22Rv1 (cell line): ENCODE measurements around the gene TMEM37.

ENCODE experiments used
- H3K27ac ChIP-seq: fragments of 450-650 bp; 2 replicates; pipeline ENCODE4 v1.5.1; 2017
- ZFX ChIP-seq: fragments of 450-650 bp; IDR thresholded peaks from 2 replicates; pipeline ENCODE4 v1.6.1; 2017; ENCODE audit warnings: antibody characterized with exemption, borderline replicate concordance
- TF ChIP-seq, protein P1 (sequence below): fragments of 450-650 bp; IDR thresholded peaks from 2 replicates; pipeline ENCODE4 v1.5.1; 2017; ENCODE audit warnings: mild to moderate bottlenecking

Gene TMEM37

DNA sequence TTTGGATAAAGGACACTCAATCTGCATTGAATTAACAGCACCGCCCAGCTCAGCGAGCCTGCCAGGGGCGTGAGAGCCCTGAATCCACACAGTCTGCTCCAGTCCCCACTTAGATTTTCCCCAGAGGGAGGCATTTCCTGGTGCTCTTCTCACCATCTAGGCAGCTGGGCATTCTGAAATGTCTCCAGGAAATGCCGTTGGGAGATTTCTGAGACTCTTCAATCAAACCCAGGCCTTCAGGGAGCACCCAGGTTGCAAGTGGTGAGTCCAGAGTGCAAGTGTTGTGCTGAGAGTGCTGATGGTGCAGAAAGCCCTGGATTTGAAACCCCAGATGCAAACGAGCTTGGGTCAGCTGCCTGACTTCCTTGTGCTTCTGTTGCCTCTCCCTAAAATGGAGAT is 23.4 kb upstream of the TMEM37 start:
- TF ChIP-seq, protein P1, sequence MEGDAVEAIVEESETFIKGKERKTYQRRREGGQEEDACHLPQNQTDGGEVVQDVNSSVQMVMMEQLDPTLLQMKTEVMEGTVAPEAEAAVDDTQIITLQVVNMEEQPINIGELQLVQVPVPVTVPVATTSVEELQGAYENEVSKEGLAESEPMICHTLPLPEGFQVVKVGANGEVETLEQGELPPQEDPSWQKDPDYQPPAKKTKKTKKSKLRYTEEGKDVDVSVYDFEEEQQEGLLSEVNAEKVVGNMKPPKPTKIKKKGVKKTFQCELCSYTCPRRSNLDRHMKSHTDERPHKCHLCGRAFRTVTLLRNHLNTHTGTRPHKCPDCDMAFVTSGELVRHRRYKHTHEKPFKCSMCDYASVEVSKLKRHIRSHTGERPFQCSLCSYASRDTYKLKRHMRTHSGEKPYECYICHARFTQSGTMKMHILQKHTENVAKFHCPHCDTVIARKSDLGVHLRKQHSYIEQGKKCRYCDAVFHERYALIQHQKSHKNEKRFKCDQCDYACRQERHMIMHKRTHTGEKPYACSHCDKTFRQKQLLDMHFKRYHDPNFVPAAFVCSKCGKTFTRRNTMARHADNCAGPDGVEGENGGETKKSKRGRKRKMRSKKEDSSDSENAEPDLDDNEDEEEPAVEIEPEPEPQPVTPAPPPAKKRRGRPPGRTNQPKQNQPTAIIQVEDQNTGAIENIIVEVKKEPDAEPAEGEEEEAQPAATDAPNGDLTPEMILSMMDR, result no peak
- no peak for TF ChIP-seq ZFX
- H3K27ac ChIP-seq, result no peak overlapping the region

DNA sequence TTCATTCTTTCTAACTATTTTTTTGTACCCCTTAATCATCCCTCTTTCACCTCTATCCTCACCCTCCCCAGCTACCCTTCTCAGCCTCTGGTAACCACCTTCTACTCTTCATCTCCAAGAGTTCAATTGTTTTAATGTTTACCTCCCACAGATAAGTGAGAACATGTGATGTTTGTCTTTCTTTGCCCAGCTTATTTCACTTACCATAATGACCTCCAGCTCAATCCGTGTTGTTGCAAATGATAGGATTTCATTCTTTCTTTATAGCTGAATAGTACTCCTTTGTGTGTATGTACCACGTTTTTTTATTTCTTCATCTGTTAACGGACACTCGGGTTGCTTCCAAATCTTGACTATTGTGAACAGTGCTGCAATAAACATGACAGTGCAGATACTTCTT is 22.1 kb upstream of the TMEM37 start:
- H3K27ac ChIP-seq, result no peak overlapping the region
- TF ChIP-seq, protein P1, result no peak
- TF ChIP-seq ZFX, result no peak

- TF ChIP-seq, protein P1, result no peak
- TF ChIP-seq ZFX, result no peak
- H3K27ac ChIP-seq, result no peak overlapping the region
Observed at GRCh38 chr2:119414894-119415293, 16.8 kb upstream of the TMEM37 start.

DNA sequence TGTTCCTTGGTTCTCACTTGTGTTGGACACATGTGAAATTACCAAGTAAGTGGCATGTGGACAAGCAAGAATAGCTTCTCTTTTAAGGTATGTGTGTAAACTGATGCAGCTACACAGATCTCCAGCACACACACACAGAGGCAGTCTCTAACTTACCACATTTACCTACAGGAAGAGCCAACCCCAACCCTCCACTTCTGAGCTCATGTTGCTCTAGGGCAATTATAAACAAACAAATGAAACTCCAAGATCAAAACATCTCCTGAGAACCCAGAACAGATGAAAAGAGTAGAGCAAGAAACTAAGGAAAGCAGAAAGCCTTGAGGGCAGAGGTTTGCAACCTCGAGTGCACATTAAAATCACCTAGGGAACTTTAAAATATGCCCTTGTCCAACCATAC is 16.0 kb upstream of the TMEM37 start:
- no peak for TF ChIP-seq ZFX
- TF ChIP-seq, protein P1, result no peak
- H3K27ac ChIP-seq, result no peak overlapping the region

GRCh38 chr2:119416299-119416923 is 15.2 kb upstream of the TMEM37 start:
- H3K27ac ChIP-seq, result no peak overlapping the region
- TF ChIP-seq, protein P1, result no peak
- no peak for TF ChIP-seq ZFX

DNA sequence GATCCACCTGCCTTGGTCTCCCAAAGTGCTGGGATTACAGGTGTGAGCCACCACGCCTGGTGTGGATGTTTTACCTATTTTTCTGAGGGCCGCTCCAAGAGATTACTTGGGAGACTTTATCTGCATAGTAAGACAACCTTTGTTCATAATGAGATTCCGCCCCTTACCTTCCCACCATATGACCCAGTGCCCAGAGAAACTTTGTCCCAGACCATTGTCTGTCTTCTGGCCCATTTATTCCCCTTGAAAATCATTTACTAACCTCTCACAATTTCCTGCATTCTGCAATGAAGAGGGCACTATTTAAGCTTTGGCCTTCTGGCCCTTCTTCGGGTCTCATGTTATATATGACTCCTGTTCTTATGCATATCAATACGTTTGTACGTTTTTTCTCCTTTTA is 13.7 kb upstream of the TMEM37 start:
- H3K27ac ChIP-seq, result no peak overlapping the region
- TF ChIP-seq, protein P1, result no peak
- no peak for TF ChIP-seq ZFX

DNA sequence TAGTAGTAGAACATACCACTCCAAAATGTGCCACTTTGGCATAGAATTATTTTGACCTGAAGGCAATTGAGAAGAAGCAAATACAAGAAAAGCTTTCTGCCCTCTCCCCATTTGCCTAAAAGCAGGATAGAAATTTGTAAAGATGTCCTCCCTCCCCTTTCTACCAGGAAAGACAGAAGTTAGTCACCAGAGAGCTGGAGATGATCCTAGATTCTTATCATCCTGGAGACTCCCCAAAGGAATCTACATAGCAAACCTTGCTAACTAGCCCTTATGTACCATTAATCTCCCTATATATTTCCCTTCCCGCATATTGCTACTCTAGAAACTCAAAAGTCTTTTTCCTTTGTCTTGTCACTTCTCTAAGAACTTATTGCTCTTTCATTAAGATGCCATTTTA is 12.6 kb upstream of the TMEM37 start:
- no peak for TF ChIP-seq ZFX
- TF ChIP-seq, protein P1, result no peak
- no peak overlapping the region for H3K27ac ChIP-seq
